ENCODE results near the gene USP7. TPM values are rescaled to one million over a fixed set of nuclear protein-coding genes. Genes with fewer than 3 reads are reported as not detected.
"Not testable (repeated sequence)": the region's sequence is repeated elsewhere in the genome, so short reads cannot be mapped to it uniquely, and the experiment has no call there.

The USP7 gene
- total RNA-seq, 1 donor from 2014 or later, result 57.9 TPM

- H3K36me3 ChIP-seq (ENCODE audit: control insufficient read depth in 3 of 3, insufficient read depth in 3 of 3, low read length in 3 of 3), result peaks cover 21 to 32% (median 21%) of the 10 kb centered on the region in 3 donors
- no peak overlapping the region for H3K27ac ChIP-seq (ENCODE audit: low read depth, low read length)
- no peak overlapping the region for H3K4me3 ChIP-seq (ENCODE audit: low read length in 3 of 3)
- peaks cover 2 to 7% (median 6%) of the 10 kb centered on the region in 3 donors for H3K27me3 ChIP-seq (ENCODE audit: control insufficient read depth in 3 of 3, insufficient read depth in 3 of 3, low read length in 3 of 3)
- H3K9ac ChIP-seq (ENCODE audit: low read depth in 1 of 3, low read length in 3 of 3), result peak overlapping the region in 2 of 3 donors; percentile 8 to 32
- H3K4me1 ChIP-seq (ENCODE audit: control insufficient read depth in 3 of 3, insufficient read depth in 3 of 3, low read length in 3 of 3), result peaks cover 23 to 46% (median 40%) of the 10 kb centered on the region in 3 donors
- no peaks in the 10 kb centered on the region for H3K9me3 ChIP-seq (ENCODE audit: control insufficient read depth in 3 of 3, low read length in 3 of 3)
Measured at GRCh38 chr16:8886593-8887430, 76.9 kb downstream of the USP7 start.

- peaks cover 23 to 46% (median 40%) of the 10 kb centered on the region in 3 donors for H3K4me1 ChIP-seq (ENCODE audit: control insufficient read depth in 3 of 3, insufficient read depth in 3 of 3, low read length in 3 of 3)
- H3K36me3 ChIP-seq (ENCODE audit: control insufficient read depth in 3 of 3, insufficient read depth in 3 of 3, low read length in 3 of 3), result peaks cover 14 to 23% (median 14%) of the 10 kb centered on the region in 3 donors
- H3K27me3 ChIP-seq (ENCODE audit: control insufficient read depth in 3 of 3, insufficient read depth in 3 of 3, low read length in 3 of 3), result peaks cover 2 to 7% (median 6%) of the 10 kb centered on the region in 3 donors
- no peaks in the 10 kb centered on the region for H3K9me3 ChIP-seq (ENCODE audit: control insufficient read depth in 3 of 3, low read length in 3 of 3)
- H3K9ac ChIP-seq (ENCODE audit: low read depth in 1 of 3, low read length in 3 of 3), result peak overlapping the region in 2 of 3 donors; percentile 17 to 32
- no peak overlapping the region for H3K27ac ChIP-seq (ENCODE audit: low read depth, low read length)
- no peak overlapping the region for H3K4me3 ChIP-seq (ENCODE audit: low read length in 3 of 3)
Measured at GRCh38 chr16:8885674-8886592, 77.8 kb downstream of the USP7 start.

- Histone ChIP-seq H3K9ac (ENCODE audit: low read depth in 1 of 3, low read length in 3 of 3) (no peak overlapping the region), H3K36me3 (ENCODE audit: control insufficient read depth in 3 of 3, insufficient read depth in 3 of 3, low read length in 3 of 3) (peaks cover 0 to 6% (median 3%) of the 10 kb centered on the region in 3 donors), H3K27ac (ENCODE audit: low read depth, low read length) (no peak overlapping the region), H3K27me3 (ENCODE audit: control insufficient read depth in 3 of 3, insufficient read depth in 3 of 3, low read length in 3 of 3) (peaks cover 2 to 8% (median 7%) of the 10 kb centered on the region in 3 donors), H3K9me3 (ENCODE audit: control insufficient read depth in 3 of 3, low read length in 3 of 3) (no peaks in the 10 kb centered on the region), H3K4me1 (ENCODE audit: control insufficient read depth in 3 of 3, insufficient read depth in 3 of 3, low read length in 3 of 3) (peaks cover 19 to 38% (median 34%) of the 10 kb centered on the region in 3 donors), H3K4me3 (ENCODE audit: low read length in 3 of 3) (no peak overlapping the region)
Measured at GRCh38 chr16:8882725-8883377, 80.9 kb downstream of the USP7 start.

GRCh38 chr16:8882041-8882617, 81.6 kb downstream of the USP7 start, which contains the start of gene LITAFD:
Gene LITAFD (plus strand): TSS chr16:8882351. CDS start chr16:8884356, 2,005 bp downstream.
- no peak within 1 kb of the TSS for H3K4me3 ChIP-seq (ENCODE audit: low read length in 3 of 3)
- no peaks in the 10 kb centered on the region for H3K9me3 ChIP-seq (ENCODE audit: control insufficient read depth in 3 of 3, low read length in 3 of 3)
- H3K27ac ChIP-seq (ENCODE audit: low read depth, low read length), result no peak within 1 kb of the TSS
- no peak within 1 kb of the TSS for H3K9ac ChIP-seq (ENCODE audit: low read depth in 1 of 3, low read length in 3 of 3)
- peaks cover 0 to 2% (median 0%) of the 10 kb centered on the region in 3 donors for H3K36me3 ChIP-seq (ENCODE audit: control insufficient read depth in 3 of 3, insufficient read depth in 3 of 3, low read length in 3 of 3)
- peaks cover 13 to 30% (median 28%) of the 10 kb centered on the region in 3 donors for H3K4me1 ChIP-seq (ENCODE audit: control insufficient read depth in 3 of 3, insufficient read depth in 3 of 3, low read length in 3 of 3)
- peaks cover 2 to 8% (median 7%) of the 10 kb centered on the region in 3 donors for H3K27me3 ChIP-seq (ENCODE audit: control insufficient read depth in 3 of 3, insufficient read depth in 3 of 3, low read length in 3 of 3)

GRCh38 chr16:8880839-8881510, 82.7 kb downstream of the USP7 start:
- H3K4me1 ChIP-seq (ENCODE audit: control insufficient read depth in 3 of 3, insufficient read depth in 3 of 3, low read length in 3 of 3), result peaks cover 10 to 21% (median 20%) of the 10 kb centered on the region in 3 donors

GRCh38 chr16:8878523-8878911, 85.2 kb downstream of the USP7 start:
- Histone ChIP-seq H3K9ac (ENCODE audit: low read depth in 1 of 3, low read length in 3 of 3) (no peak overlapping the region), H3K4me1 (ENCODE audit: control insufficient read depth in 3 of 3, insufficient read depth in 3 of 3, low read length in 3 of 3) (peaks cover 0 to 2% (median 0%) of the 10 kb centered on the region in 3 donors), H3K9me3 (ENCODE audit: control insufficient read depth in 3 of 3, low read length in 3 of 3) (no peaks in the 10 kb centered on the region), H3K27ac (ENCODE audit: low read depth, low read length) (no peak overlapping the region), H3K4me3 (ENCODE audit: low read length in 3 of 3) (no peak overlapping the region), H3K36me3 (ENCODE audit: control insufficient read depth in 3 of 3, insufficient read depth in 3 of 3, low read length in 3 of 3) (no peaks in the 10 kb centered on the region), H3K27me3 (ENCODE audit: control insufficient read depth in 3 of 3, insufficient read depth in 3 of 3, low read length in 3 of 3) (peaks cover 2 to 3% (median 2%) of the 10 kb centered on the region in 3 donors)

More at GRCh38 chr16:8880839-8881510, 82.7 kb downstream of the USP7 start:
- peaks cover 2 to 8% (median 7%) of the 10 kb centered on the region in 3 donors for H3K27me3 ChIP-seq (ENCODE audit: control insufficient read depth in 3 of 3, insufficient read depth in 3 of 3, low read length in 3 of 3)
- H3K9ac ChIP-seq (ENCODE audit: low read depth in 1 of 3, low read length in 3 of 3), result no peak overlapping the region
- no peak overlapping the region for H3K27ac ChIP-seq (ENCODE audit: low read depth, low read length)
- no peaks in the 10 kb centered on the region for H3K36me3 ChIP-seq (ENCODE audit: control insufficient read depth in 3 of 3, insufficient read depth in 3 of 3, low read length in 3 of 3)
- no peak overlapping the region for H3K4me3 ChIP-seq (ENCODE audit: low read length in 3 of 3)
- no peaks in the 10 kb centered on the region for H3K9me3 ChIP-seq (ENCODE audit: control insufficient read depth in 3 of 3, low read length in 3 of 3)

- Histone ChIP-seq H3K4me3 (ENCODE audit: low read length in 3 of 3) (no peak overlapping the region), H3K9me3 (ENCODE audit: control insufficient read depth in 3 of 3, low read length in 3 of 3) (no peaks in the 10 kb centered on the region), H3K27ac (ENCODE audit: low read depth, low read length) (no peak overlapping the region), H3K27me3 (ENCODE audit: control insufficient read depth in 3 of 3, insufficient read depth in 3 of 3, low read length in 3 of 3) (peaks cover 2 to 3% (median 2%) of the 10 kb centered on the region in 3 donors), H3K36me3 (ENCODE audit: control insufficient read depth in 3 of 3, insufficient read depth in 3 of 3, low read length in 3 of 3) (no peaks in the 10 kb centered on the region), H3K4me1 (ENCODE audit: control insufficient read depth in 3 of 3, insufficient read depth in 3 of 3, low read length in 3 of 3) (peaks cover 0 to 2% (median 0%) of the 10 kb centered on the region in 3 donors), H3K9ac (ENCODE audit: low read depth in 1 of 3, low read length in 3 of 3) (no peak overlapping the region)
Measured at GRCh38 chr16:8877894-8878522, 85.7 kb downstream of the USP7 start.

- not testable (repeated sequence) for H3K4me1 ChIP-seq (ENCODE audit: control insufficient read depth in 3 of 3, insufficient read depth in 3 of 3, low read length in 3 of 3); H3K9ac ChIP-seq (ENCODE audit: low read depth in 1 of 3, low read length in 3 of 3); H3K4me3 ChIP-seq (ENCODE audit: low read length in 3 of 3); H3K36me3 ChIP-seq (ENCODE audit: control insufficient read depth in 3 of 3, insufficient read depth in 3 of 3, low read length in 3 of 3); H3K27me3 ChIP-seq (ENCODE audit: control insufficient read depth in 3 of 3, insufficient read depth in 3 of 3, low read length in 3 of 3); H3K9me3 ChIP-seq (ENCODE audit: control insufficient read depth in 3 of 3, low read length in 3 of 3); H3K27ac ChIP-seq (ENCODE audit: low read depth, low read length)
Measured at GRCh38 chr16:8875317-8875716, 88.4 kb downstream of the USP7 start.

Data from skeletal muscle tissue (tissue), 4 donors.